Measurements from ENCODE around the gene PPP4R3B. TPM values are rescaled to one million over a fixed set of nuclear protein-coding genes. Genes with fewer than 3 reads are reported as not detected.

PPP4R3B gene
- total and polyA plus RNA-seq, 2 of the 8 experiments (the other 6 are each of a cell fraction or from before 2014, with no cell fraction given): 8.5 to 39.1 TPM

GRCh38 chr2:55581435-55581834 is 36.0 kb downstream of the PPP4R3B start:
- no peak overlapping the region for H4K5ac ChIP-seq (ENCODE audit: insufficient read length, low read depth, low read length)
- H2BK5ac ChIP-seq (ENCODE audit: low read depth, low read length): no peak overlapping the region
- H2BK20ac ChIP-seq (ENCODE audit: low read length): no peak overlapping the region
- no peak overlapping the region for H3K9ac ChIP-seq (replicated peaks in 1 of 4; ENCODE audit: extremely low read depth in 1 of 4, low read depth in 3 of 4, low read length in 3 of 4)
- H4K91ac ChIP-seq (replicated peaks; ENCODE audit: insufficient read length, low read length): no peak overlapping the region
- H3K79me1 ChIP-seq (ENCODE audit: low read depth, low read length): no peaks in the 10 kb centered on the region
- DNase-seq (ENCODE audit: low read depth in 1 of 2, low spot score in 2 of 2) (no peak), FAIRE-seq (no peak)
- 74% methylated on average over 3 of the region's 3 CpGs; no CpG with 5 or more reads in 1 of the 2 experiments for WGBS, 2 experiments (ENCODE audit: extremely low coverage in 1 of 2, insufficient coverage in 1 of 2, insufficient read length in 1 of 2, insufficient replicate concordance in 2 of 2, low coverage in 1 of 2, low lambda C conversion rate in 2 of 2, missing lambda C conversion rate in 1 of 2)
- no peak overlapping the region for H3K18ac ChIP-seq (ENCODE audit: extremely low read depth, low read length)
- H3K23ac ChIP-seq (ENCODE audit: insufficient read length): no peak overlapping the region
- H3K36me3 ChIP-seq (ENCODE audit: control insufficient read depth in 2 of 4, insufficient read depth in 4 of 4, low read length in 3 of 4): peaks cover 0 to 53% (median under 1%) of the 10 kb centered on the region in 4 experiments; a peak in 3 of 8 replicates
- no peaks in the 10 kb centered on the region for H3K4me1 ChIP-seq (replicated peaks in 1 of 4; ENCODE audit: control insufficient read depth in 3 of 4, insufficient read depth in 4 of 4, low read length in 3 of 4)
- no peak overlapping the region for H3K4ac ChIP-seq (replicated peaks; ENCODE audit: insufficient read length, low read depth, low read length)
- no peak overlapping the region for H3K27ac ChIP-seq (ENCODE audit: low read depth, low read length)
- H3K14ac ChIP-seq (ENCODE audit: insufficient read length): no peak overlapping the region
- H2AK5ac ChIP-seq (ENCODE audit: low read depth, low read length): no peak overlapping the region
- TF ChIP-seq RAD21 (IDR thresholded peaks at IDR 0.05 in 1 of 2, conservative IDR thresholded peaks at IDR 0.05 in 1 of 2; ENCODE audit: low read depth in 2 of 2, low read length in 2 of 2) (peak; percentile 18 to 26; a peak in 2 of 4 replicates), SP1 (IDR thresholded peaks at IDR 0.05; ENCODE audit: low read depth, low read length) (no peak), RFX5 (IDR thresholded peaks at IDR 0.05; ENCODE audit: borderline replicate concordance, low read depth, low read length) (no peak), CTCF (IDR thresholded peaks at IDR 0.05; ENCODE audit: control extremely low read depth in 1 of 3, insufficient read depth in 1 of 3, low read depth in 1 of 3, low read length in 3 of 3) (peak in 2 of 3 experiments; percentile 8 to 56; a peak in 2 of 4 replicates), SIX5 (IDR thresholded peaks at IDR 0.05; ENCODE audit: low read depth, low read length) (no peak), HDAC2 (IDR thresholded peaks at IDR 0.05; ENCODE audit: borderline replicate concordance in 1 of 2, low read depth in 2 of 2, low read length in 2 of 2) (no peak), KDM4A (IDR thresholded peaks at IDR 0.05; ENCODE audit: low read depth, low read length, severe bottlenecking) (no peak)
- no peak overlapping the region for H3K56ac ChIP-seq (replicated peaks; ENCODE audit: insufficient read length, low read depth, low read length)
- H2AFZ ChIP-seq (ENCODE audit: low read length): no peak overlapping the region
- no peak overlapping the region for H4K8ac ChIP-seq (ENCODE audit: extremely low read depth, insufficient read depth, low read length)
- ChIA-PET CTCF (ENCODE audit: partially characterized antibody) (interaction anchor here (0.6 to 1.7 kb wide), 6 partner anchors 15 to 358 kb away, joined by 3 to 7 read pairs (median 3); no protein-coding TSS in a partner anchor), POLR2A (ENCODE audit: partially characterized antibody) (no interaction called here)
- no peak overlapping the region for H3K4me2 ChIP-seq (ENCODE audit: insufficient read depth in 1 of 2, low read depth in 2 of 2, low read length in 2 of 2)
- no peak overlapping the region for H2BK12ac ChIP-seq (ENCODE audit: low read depth, low read length)
- no peak overlapping the region for H3K4me3 ChIP-seq (ENCODE audit: extremely low read depth in 1 of 4, insufficient read depth in 2 of 4, low read depth in 3 of 4, low read length in 4 of 4)
- H2BK15ac ChIP-seq (ENCODE audit: low read length): no peak overlapping the region
- H3K27me3 ChIP-seq (replicated peaks in 1 of 4; ENCODE audit: control insufficient read depth in 3 of 4, extremely low read depth in 1 of 4, insufficient read depth in 3 of 4, low read length in 3 of 4): no peaks in the 10 kb centered on the region
- H3K9me3 ChIP-seq (ENCODE audit: insufficient read depth in 2 of 2, low read depth in 1 of 2, low read length in 1 of 2): no peaks in the 10 kb centered on the region
- H2BK120ac ChIP-seq (replicated peaks; ENCODE audit: low read depth, low read length): no peak overlapping the region
- H3K79me2 ChIP-seq (ENCODE audit: control insufficient read depth in 1 of 2, insufficient read depth in 2 of 2, low read length in 2 of 2): no peaks in the 10 kb centered on the region
- H4K20me1 ChIP-seq (replicated peaks in 1 of 2; ENCODE audit: control insufficient read depth in 1 of 2, insufficient read depth in 2 of 2, low read length in 2 of 2): no peaks in the 10 kb centered on the region
- no peaks in the 10 kb centered on the region for H3K23me2 ChIP-seq (ENCODE audit: low read depth, low read length)
